ENCODE data around the gene WIPI1. TPM values are rescaled to one million over a fixed set of nuclear protein-coding genes. Genes with fewer than 3 reads are reported as not detected.
A peak's percentile ranks its signal among the peaks of the same experiment; 100 is the strongest.

The WIPI1 gene
- total and polyA plus RNA-seq, 2 of the 13 experiments (the other 11 are each of a cell fraction or from before 2014, with no cell fraction given): 29.4 to 141 TPM

DNA sequence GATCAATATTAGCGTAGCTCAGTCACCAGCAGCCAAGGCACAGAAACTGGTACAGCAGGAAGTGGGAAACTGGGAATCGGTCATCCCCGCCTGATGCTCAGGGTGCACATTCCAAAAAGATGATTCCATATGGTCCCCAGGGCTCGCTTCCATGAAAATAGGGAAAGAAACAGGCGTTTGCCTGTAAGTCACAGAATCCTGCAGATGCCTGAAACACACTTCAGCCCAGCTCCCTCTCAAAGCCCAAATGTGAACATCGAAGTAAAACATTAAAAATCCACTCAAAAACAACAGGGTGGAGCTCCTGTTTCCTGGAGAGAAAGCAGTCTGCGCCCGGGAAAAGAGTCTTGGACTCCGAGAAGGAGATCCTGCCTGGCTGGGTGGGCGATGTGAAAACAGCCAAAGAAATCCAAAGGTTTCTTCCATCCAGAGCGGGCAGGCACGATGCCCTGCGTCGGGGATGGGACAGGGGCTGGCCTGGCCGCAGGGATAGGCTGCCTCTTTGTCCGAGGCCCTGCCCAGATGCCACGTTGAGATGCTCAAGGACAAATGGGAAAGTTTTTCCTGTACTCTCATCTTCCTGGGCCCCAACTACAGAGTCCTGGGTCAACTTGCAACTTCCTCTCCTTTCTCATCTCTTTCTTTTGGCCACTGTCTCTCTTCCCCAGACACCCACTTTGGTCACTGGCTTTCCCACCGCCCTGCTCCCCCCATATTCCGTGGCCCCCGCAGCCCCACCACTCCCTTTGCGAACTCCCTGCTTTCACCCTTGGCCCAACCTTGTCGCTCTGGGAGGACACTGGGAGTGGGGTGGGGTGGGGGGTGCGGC is 743 bp downstream of the WIPI1 start (continued):
- TF ChIP-seq FOXA1 (IDR thresholded peaks at IDR 0.05) (no peak), FOXA1 (CRISPR knock-in tag; IDR thresholded peaks at IDR 0.05) (no peak; the same call in 1 of the 2 replicates), KMT2B (CRISPR knock-in tag; IDR thresholded peaks at IDR 0.05) (peak; percentile 75; the same call in 1 of the 2 replicates), MYC (CRISPR knock-in tag; IDR thresholded peaks at IDR 0.05; ENCODE audit: borderline replicate concordance) (peak; percentile 81; the same call in 1 of the 2 replicates), BRD4 (CRISPR knock-in tag; IDR thresholded peaks at IDR 0.05) (0 out of 2 replicates have a peak, but pooled peaks have one; percentile 54), KLF12 (CRISPR knock-in tag; IDR thresholded peaks at IDR 0.05; ENCODE audit: borderline replicate concordance) (no peak), POGZ (CRISPR knock-in tag; IDR thresholded peaks at IDR 0.05) (0 out of 2 replicates have a peak, but pooled peaks have one; percentile 27)
- TF ChIP-seq, protein P1, sequence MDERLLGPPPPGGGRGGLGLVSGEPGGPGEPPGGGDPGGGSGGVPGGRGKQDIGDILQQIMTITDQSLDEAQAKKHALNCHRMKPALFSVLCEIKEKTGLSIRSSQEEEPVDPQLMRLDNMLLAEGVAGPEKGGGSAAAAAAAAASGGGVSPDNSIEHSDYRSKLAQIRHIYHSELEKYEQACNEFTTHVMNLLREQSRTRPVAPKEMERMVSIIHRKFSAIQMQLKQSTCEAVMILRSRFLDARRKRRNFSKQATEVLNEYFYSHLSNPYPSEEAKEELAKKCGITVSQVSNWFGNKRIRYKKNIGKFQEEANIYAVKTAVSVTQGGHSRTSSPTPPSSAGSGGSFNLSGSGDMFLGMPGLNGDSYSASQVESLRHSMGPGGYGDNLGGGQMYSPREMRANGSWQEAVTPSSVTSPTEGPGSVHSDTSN (CRISPR knock-in tag; IDR thresholded peaks at IDR 0.05): no peak
- TF ChIP-seq, protein P2, sequence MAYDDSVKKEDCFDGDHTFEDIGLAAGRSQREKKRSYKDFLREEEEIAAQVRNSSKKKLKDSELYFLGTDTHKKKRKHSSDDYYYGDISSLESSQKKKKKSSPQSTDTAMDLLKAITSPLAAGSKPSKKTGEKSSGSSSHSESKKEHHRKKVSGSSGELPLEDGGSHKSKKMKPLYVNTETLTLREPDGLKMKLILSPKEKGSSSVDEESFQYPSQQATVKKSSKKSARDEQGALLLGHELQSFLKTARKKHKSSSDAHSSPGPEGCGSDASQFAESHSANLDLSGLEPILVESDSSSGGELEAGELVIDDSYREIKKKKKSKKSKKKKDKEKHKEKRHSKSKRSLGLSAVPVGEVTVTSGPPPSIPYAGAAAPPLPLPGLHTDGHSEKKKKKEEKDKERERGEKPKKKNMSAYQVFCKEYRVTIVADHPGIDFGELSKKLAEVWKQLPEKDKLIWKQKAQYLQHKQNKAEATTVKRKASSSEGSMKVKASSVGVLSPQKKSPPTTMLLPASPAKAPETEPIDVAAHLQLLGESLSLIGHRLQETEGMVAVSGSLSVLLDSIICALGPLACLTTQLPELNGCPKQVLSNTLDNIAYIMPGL (CRISPR knock-in tag; IDR thresholded peaks at IDR 0.05; ENCODE audit: borderline replicate concordance in 1 of 2, low read depth in 1 of 2): peak in 1 of 2 experiments; percentile 63; a peak in 1 of 4 replicates

Measured in HepG2 (cell line).